Mesodermal cell (in vitro differentiated cells): Measurements from ENCODE around the gene CDC34.
"Not testable (repeated sequence)": the region's sequence is repeated elsewhere in the genome, so short reads cannot be mapped to it uniquely, and the experiment has no call there.

Experiments used
- H3K27ac ChIP-seq: 2 replicates; pipeline ENCODE4 v1.7.0; 2013; ENCODE audit warnings: mild to moderate bottlenecking, low read depth, low read length, moderate library complexity; ENCODE audit not compliant: severe bottlenecking
- H3K36me3 ChIP-seq: 2 replicates; pipeline ENCODE4 v1.7.1; 2013; ENCODE audit warnings: mild to moderate bottlenecking, low read length, moderate library complexity; ENCODE audit not compliant: control insufficient read depth, insufficient read depth
- H3K4me1 ChIP-seq: one replicate; pipeline ENCODE4 v1.7.1; 2013; ENCODE audit warnings: mild to moderate bottlenecking, low read length; ENCODE audit not compliant: insufficient read depth, control insufficient read depth, poor library complexity, severe bottlenecking
- H3K4me3 ChIP-seq: 2 replicates; pipeline ENCODE4 v1.7.0; 2013; ENCODE audit warnings: low read length, control low read depth, mild to moderate bottlenecking; ENCODE audit not compliant: insufficient read depth, poor library complexity, severe bottlenecking; ENCODE audit errors: extremely low read depth
- H3K9me3 ChIP-seq: 2 replicates; pipeline ENCODE4 v1.7.1; 2013; ENCODE audit warnings: mild to moderate bottlenecking, low read length, moderate library complexity; ENCODE audit not compliant: control insufficient read depth
- WGBS, 2 experiments: methylation state at CpG; one replicate each; pipeline ENCODE4 v1.1.5; 2013; ENCODE audit warnings: missing lambda C conversion rate in 2 of 2; ENCODE audit not compliant: insufficient coverage in 2 of 2; 5-methylcytosine and 5-hydroxymethylcytosine counted together

CDC34 gene

GRCh38 chr19:585146-585545 lies 53.6 kb downstream of the CDC34 start:
- 94 to 96% methylated on average over 11 to 31 of the region's 34 CpGs for WGBS, 2 experiments
- H3K4me3 ChIP-seq, result not testable (repeated sequence)

GRCh38 chr19:585551-586110 lies 54.1 kb downstream of the CDC34 start:
- Histone ChIP-seq H3K4me1 (peaks cover 6% of the 10 kb centered on the region), H3K27ac (no peak overlapping the region), H3K36me3 (peaks cover 32% of the 10 kb centered on the region), H3K9me3 (no peaks in the 10 kb centered on the region), H3K4me3 (no peak overlapping the region)
- 73% methylated on average over 6 to 8 of the region's 10 CpGs for WGBS, 2 experiments

More at GRCh38 chr19:585146-585545, 53.6 kb downstream of the CDC34 start:
- H3K27ac ChIP-seq, H3K4me1 ChIP-seq, H3K9me3 ChIP-seq: not testable (repeated sequence)
- peaks cover 37% of the 10 kb centered on the region for H3K36me3 ChIP-seq

GRCh38 chr19:588093-588740 lies 56.7 kb downstream of the CDC34 start:
- Histone ChIP-seq H3K36me3 (peaks cover 10% of the 10 kb centered on the region), H3K9me3 (no peaks in the 10 kb centered on the region), H3K27ac (no peak overlapping the region), H3K4me1 (peaks cover 6% of the 10 kb centered on the region), H3K4me3 (no peak overlapping the region)
- WGBS, 2 experiments, result 12 to 18% methylated on average over 40 to 41 of the region's 41 CpGs

- H3K9me3 ChIP-seq, result no peaks in the 10 kb centered on the region
- peak overlapping the region; percentile 11 for H3K4me3 ChIP-seq
- H3K4me1 ChIP-seq, result peaks cover 6% of the 10 kb centered on the region
- 19 to 21% methylated on average over 40 to 42 of the region's 54 CpGs for WGBS, 2 experiments
- peaks cover 3% of the 10 kb centered on the region for H3K36me3 ChIP-seq
- no peak overlapping the region for H3K27ac ChIP-seq
These were observed 57.5 kb downstream of the CDC34 start for GRCh38 chr19:588741-589692.

- Histone ChIP-seq H3K4me3 (peak within 1 kb of the TSS; percentile 11), H3K27ac (no peak within 1 kb of the TSS), H3K9me3 (no peaks in the 10 kb centered on the region), H3K4me1 (peaks cover 6% of the 10 kb centered on the region), H3K36me3 (no peaks in the 10 kb centered on the region)
- WGBS, 2 experiments, result 1 to 2% methylated on average over 26 to 37 of the region's 132 CpGs
These were observed 58.3 kb downstream of the CDC34 start, which contains the start of gene HCN2 for GRCh38 chr19:589693-590395. Gene HCN2 (plus strand): TSS chr19:589881. CDS start chr19:589946, 65 bp downstream.

- H3K27ac ChIP-seq, result no peak overlapping the region
- H3K36me3 ChIP-seq, result no peaks in the 10 kb centered on the region
- H3K9me3 ChIP-seq, result no peaks in the 10 kb centered on the region
- WGBS, 2 experiments, result 1 to 4% methylated on average over 45 to 47 of the region's 50 CpGs
- peaks cover 6% of the 10 kb centered on the region for H3K4me1 ChIP-seq
- H3K4me3 ChIP-seq, result peak overlapping the region; percentile 8
These were observed 58.8 kb downstream of the CDC34 start for GRCh38 chr19:590396-590745.

GRCh38 chr19:590750-591098 lies 59.2 kb downstream of the CDC34 start:
- no peaks in the 10 kb centered on the region for H3K36me3 ChIP-seq
- no peak overlapping the region for H3K27ac ChIP-seq
- H3K4me3 ChIP-seq, result no peak overlapping the region
- H3K4me1 ChIP-seq, result peaks cover 3% of the 10 kb centered on the region
- H3K9me3 ChIP-seq, result no peaks in the 10 kb centered on the region
- WGBS, 2 experiments, result 17% methylated on average over 24 to 35 of the region's 41 CpGs

GRCh38 chr19:591099-591958 lies 59.8 kb downstream of the CDC34 start:
- no peaks in the 10 kb centered on the region for H3K4me1 ChIP-seq
- no peak overlapping the region for H3K4me3 ChIP-seq
- no peaks in the 10 kb centered on the region for H3K36me3 ChIP-seq
- H3K27ac ChIP-seq, result no peak overlapping the region
- WGBS, 2 experiments, result 36 to 49% methylated on average over 51 to 63 of the region's 75 CpGs
- no peaks in the 10 kb centered on the region for H3K9me3 ChIP-seq
